NT2/D1 (cell line): ENCODE measurements around the gene RPL27A.

Experiments used
- SUZ12 ChIP-seq: IDR thresholded peaks from 2 replicates; pipeline ENCODE4 v1.6.1; 2011; ENCODE audit not compliant: insufficient read length, insufficient read depth; ENCODE audit errors: extremely low read depth
- YY1 ChIP-seq: IDR thresholded peaks from 2 replicates; pipeline ENCODE4 v1.6.1; 2011; ENCODE audit not compliant: insufficient read length, insufficient read depth
- ZNF274 ChIP-seq: IDR thresholded peaks from 2 replicates; pipeline ENCODE4 v1.6.1; 2011; ENCODE audit warnings: mild to moderate bottlenecking, low read depth, low read length

DNA sequence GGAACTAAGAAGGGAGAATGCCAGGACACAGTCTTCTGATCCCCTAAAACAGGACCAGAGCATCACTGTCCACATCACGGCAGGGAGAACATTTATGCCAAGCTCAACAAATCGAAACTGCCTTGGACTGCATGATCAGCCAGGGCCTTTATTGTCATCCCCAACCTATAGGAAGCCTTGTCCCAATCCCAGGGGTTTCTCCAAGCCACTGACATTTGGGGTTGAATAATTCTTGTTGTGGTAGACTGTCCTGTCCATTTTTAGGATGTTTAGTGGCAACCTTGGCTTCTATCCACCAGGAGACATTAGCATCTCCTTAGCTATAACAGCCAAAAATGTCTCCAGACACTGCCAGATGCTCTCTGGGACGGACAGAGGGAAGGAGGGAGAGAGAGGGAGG is 37.1 kb downstream of the RPL27A start:
- TF ChIP-seq YY1 (no peak), SUZ12 (no peak), ZNF274 (no peak)
